K562 (cell line): ENCODE measurements around the gene SKIC8.

ENCODE experiments used
- CTCF ChIP-seq, 3 experiments: IDR thresholded peaks in 2 of 3; conservative IDR thresholded peaks in 1 of 3; 2 replicates each; pipeline ENCODE4 v1.5.1; 2011 to 2012; ENCODE audit warnings: low read length in 3 of 3, mild to moderate bottlenecking in 3 of 3, control low read depth in 2 of 3, improper control_type of control experiment in 1 of 3, inconsistent platforms in 1 of 3, low read depth in 1 of 3, mixed read lengths in 1 of 3, moderate library complexity in 1 of 3; ENCODE audit not compliant: insufficient read depth in 2 of 3
- EP300 ChIP-seq: IDR thresholded peaks from 2 replicates; pipeline ENCODE4 v1.6.1; 2012; ENCODE audit warnings: low read length, improper control_type of control experiment
- MTA2 ChIP-seq: fragments of 450-650 bp; IDR thresholded peaks from 2 replicates; pipeline ENCODE4 v1.6.1; 2016; ENCODE audit warnings: low read depth
- PCBP1 ChIP-seq: fragments of 200-400 bp; formaldehyde crosslinking; IDR thresholded peaks from 2 replicates; pipeline ENCODE4 v1.6.1; 2018; ENCODE audit warnings: mild to moderate bottlenecking, low read depth, low read length; ENCODE audit not compliant: poor library complexity, severe bottlenecking
- POLR2A ChIP-seq: fragments of 450-650 bp; conservative IDR thresholded peaks from 2 replicates; pipeline ENCODE4 v1.6.1; 2016
- ZBTB1 ChIP-seq: sonication (generic); formaldehyde crosslinking; IDR thresholded peaks from 2 replicates; pipeline ENCODE4 v1.8.1; 2023; ENCODE audit warnings: missing genetic modification reagents, low read depth, mild to moderate bottlenecking, borderline replicate concordance
- ZBTB40 ChIP-seq, 2 experiments: fragments of 450-650 bp in 1 of 2; sonication (generic) in 1 of 2; formaldehyde crosslinking in 1 of 2; IDR thresholded peaks; 2 replicates each; pipeline versions ENCODE4 v1.7.1 to v1.9.0; 2016 to 2022; ENCODE audit warnings: inconsistent platforms in 1 of 2, mild to moderate bottlenecking in 1 of 2, missing genetic modification reagents in 1 of 2
- ZNF124 ChIP-seq: sonication (generic); formaldehyde crosslinking; IDR thresholded peaks from 2 replicates; pipeline ENCODE4 v1.8.1; 2022; ENCODE audit warnings: missing genetic modification reagents
- ZNF3 ChIP-seq: fragments of 250-450 bp; sonication (Bioruptor Pico); IDR thresholded peaks from 2 replicates; pipeline ENCODE4 v1.5.0; 2021; ENCODE audit warnings: mild to moderate bottlenecking, moderate library complexity
- ZNF766 ChIP-seq: fragments of 200-800 bp; sonication (Bioruptor generic); conservative IDR thresholded peaks from 2 replicates; pipeline ENCODE4 v1.6.1; 2016; ENCODE audit warnings: missing genetic modification characterization, missing compliant biosample characterization

DNA sequence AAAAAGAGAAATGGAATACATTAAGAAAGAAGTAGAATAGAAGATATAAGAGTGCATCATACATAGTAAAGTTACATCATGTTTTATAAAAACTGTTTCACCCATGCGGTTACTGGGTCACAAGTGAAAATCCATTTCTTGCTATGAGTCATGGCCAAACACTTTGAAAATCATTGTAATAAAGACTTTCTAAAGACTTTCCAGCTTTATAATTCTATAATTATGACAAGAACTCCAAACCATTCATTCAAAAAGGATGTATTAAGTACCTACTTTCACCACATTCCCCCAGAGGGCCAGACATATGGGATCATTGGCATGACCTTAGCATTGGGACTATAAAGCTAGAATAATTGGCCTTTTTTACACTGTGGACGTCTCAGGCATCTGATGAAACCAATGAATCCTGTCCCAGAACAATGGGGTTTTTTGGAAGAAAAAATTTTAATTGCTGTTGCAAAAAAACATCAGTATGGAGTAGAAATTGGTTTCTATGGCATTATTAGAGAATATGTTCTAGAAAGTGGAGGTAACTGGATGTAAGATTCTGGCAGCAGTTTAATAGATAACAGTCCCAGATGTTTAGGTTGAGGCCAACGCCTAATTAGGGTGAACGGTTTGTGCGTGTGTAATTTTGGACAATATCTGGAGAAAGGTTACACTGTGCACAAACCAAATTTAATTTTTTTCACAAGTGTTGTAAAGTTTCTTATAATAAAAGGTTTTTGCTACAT lies 3.3 kb upstream of the SKIC8 start:
- TF ChIP-seq POLR2A: no peak
- TF ChIP-seq PCBP1: no peak
- no peak for TF ChIP-seq ZBTB40 (IDR thresholded peaks at IDR 0.05)
- TF ChIP-seq ZBTB40 (CRISPR knock-in tag; IDR thresholded peaks at IDR 0.05): no peak
- TF ChIP-seq EP300: no peak
- no peak for TF ChIP-seq MTA2
- TF ChIP-seq ZBTB1 (CRISPR knock-in tag): no peak
- no peak for TF ChIP-seq ZNF124
- no peak for TF ChIP-seq ZNF766
- TF ChIP-seq ZNF3 (CRISPR knock-in tag): no peak
- TF ChIP-seq CTCF (IDR thresholded peaks at IDR 0.05 in 2 of 3, conservative IDR thresholded peaks at IDR 0.05 in 1 of 3; ENCODE audit: insufficient read depth in 2 of 3, low read depth in 1 of 3, low read length in 3 of 3): no peak
